Breast epithelium (tissue), 3 donors: ENCODE data around the gene SEBOX.

ENCODE experiments used
- CTCF ChIP-seq, 3 donors: fragments of 450-650 bp; IDR thresholded peaks; one replicate each; pipeline ENCODE4 v1.5.1; 2016 to 2017; ENCODE audit warnings: antibody characterized with exemption in 3 of 3, mild to moderate bottlenecking in 3 of 3, moderate library complexity in 3 of 3
- POLR2A ChIP-seq: fragments of 450-650 bp; IDR thresholded peaks from one replicate; pipeline ENCODE4 v1.6.1; 2016; ENCODE audit warnings: antibody characterized with exemption, mild to moderate bottlenecking, moderate library complexity
- POLR2AphosphoS5 ChIP-seq, 3 donors: sonication (generic); formaldehyde crosslinking; IDR thresholded peaks; one replicate each; pipeline ENCODE4 v1.6.1; 2017; ENCODE audit warnings: antibody characterized with exemption in 3 of 3

GRCh38 chr17:28395968-28396367 is 31.0 kb upstream of the SEBOX start:
- TF ChIP-seq CTCF (IDR thresholded peaks at IDR 0.05) (no peak), POLR2AphosphoS5 (IDR thresholded peaks at IDR 0.05) (no peak), POLR2A (no peak)
